GM12875 (cell line): ENCODE measurements around the gene RAB6A.
A peak's percentile ranks its signal among the peaks of the same experiment; 100 is the strongest.

Source experiments
- H3K4me3 ChIP-seq: one replicate; pipeline ENCODE4 v1.5.1; 2011; ENCODE audit warnings: low read depth, low read length, control low read depth
- TF ChIP-seq, protein P1 (sequence below): IDR thresholded peaks from 2 replicates; pipeline ENCODE4 v1.5.1; 2011; ENCODE audit warnings: low read depth, mild to moderate bottlenecking, control low read depth, inconsistent platforms, low read length, moderate library complexity, borderline replicate concordance; ENCODE audit not compliant: insufficient read depth

Gene RAB6A

DNA sequence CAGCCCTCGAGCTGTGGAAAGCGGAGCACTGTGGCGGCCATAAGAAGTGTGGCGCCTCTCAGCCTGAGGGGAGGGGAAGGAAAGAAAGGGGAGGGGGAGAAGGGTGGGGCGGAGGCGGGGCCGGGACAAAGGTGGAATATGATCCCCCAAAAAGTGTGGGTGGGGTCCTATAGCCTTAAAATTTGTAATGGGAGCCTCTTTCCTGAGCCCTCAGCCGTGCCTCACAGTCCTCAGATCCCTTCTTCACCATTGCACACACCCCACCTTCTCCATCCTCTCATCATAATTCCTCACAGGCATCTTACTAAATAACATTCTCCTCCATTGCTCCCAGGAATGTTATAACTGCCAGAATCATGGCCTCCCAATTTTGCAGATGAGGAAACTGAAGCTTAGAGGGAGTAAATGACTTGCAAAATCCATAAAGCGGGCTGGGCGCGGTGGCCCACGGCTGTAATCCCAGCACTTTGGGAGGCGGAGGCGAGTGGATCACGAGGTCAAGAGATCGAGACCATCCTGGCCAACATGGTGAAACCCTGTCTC lies 600 bp upstream of the RAB6A start:
- peak overlapping the region; percentile 43 for H3K4me3 ChIP-seq
- TF ChIP-seq, protein P1, sequence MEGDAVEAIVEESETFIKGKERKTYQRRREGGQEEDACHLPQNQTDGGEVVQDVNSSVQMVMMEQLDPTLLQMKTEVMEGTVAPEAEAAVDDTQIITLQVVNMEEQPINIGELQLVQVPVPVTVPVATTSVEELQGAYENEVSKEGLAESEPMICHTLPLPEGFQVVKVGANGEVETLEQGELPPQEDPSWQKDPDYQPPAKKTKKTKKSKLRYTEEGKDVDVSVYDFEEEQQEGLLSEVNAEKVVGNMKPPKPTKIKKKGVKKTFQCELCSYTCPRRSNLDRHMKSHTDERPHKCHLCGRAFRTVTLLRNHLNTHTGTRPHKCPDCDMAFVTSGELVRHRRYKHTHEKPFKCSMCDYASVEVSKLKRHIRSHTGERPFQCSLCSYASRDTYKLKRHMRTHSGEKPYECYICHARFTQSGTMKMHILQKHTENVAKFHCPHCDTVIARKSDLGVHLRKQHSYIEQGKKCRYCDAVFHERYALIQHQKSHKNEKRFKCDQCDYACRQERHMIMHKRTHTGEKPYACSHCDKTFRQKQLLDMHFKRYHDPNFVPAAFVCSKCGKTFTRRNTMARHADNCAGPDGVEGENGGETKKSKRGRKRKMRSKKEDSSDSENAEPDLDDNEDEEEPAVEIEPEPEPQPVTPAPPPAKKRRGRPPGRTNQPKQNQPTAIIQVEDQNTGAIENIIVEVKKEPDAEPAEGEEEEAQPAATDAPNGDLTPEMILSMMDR = no peak

DNA sequence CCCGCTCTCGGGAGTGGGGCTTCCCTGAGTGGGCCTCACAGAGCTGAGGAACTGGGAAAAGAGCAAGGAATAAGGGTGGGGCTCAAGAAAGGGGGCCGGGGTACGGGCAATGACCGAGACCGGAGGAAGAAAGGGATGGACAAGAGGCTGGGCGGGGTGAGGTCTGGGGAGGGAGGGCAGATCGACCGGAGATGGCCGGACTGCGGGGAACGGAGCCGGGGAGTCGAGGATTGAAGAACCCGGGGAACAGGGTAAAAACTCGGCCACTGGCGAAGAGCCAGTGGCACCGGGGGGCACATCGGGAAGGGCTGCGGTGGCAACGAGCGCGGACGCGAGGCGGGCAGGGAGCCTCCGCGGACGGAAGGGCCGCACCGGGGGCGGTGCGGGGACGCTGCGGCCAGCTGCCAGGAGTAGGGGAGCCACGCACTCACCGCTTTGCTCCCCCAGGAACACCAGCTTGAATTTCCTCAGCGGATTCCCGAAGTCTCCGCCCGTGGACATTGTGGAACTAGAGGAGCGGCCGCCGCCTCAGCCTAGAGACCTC lies 667 bp downstream of the RAB6A start:
- peak overlapping the region; percentile 86 for H3K4me3 ChIP-seq
- TF ChIP-seq, protein P1 = no peak

DNA sequence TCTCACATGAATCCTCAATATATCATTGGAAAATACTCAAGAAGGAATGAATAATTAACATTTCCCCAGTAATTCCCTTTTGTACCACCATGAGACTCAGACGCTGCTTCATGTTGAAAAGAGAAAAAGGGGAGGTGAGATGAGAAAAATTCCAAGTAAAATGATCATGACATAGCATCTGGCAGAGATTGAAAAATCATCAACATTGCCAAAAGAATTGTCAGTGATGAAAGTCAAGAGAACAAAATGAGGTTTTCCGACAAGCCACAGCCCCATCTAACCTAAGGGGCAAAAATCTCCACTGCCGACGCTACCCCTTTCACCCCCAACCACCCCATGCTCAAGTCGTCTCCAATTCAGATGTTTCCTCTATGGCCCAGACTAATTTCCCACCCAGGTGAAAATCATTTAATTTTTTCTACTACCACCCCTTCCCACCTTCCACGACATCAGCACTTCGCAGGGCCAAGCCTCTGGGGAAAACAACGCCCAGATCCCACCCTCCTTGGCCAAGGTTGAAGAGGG lies 1.2 kb downstream of the RAB6A start:
- TF ChIP-seq, protein P1 = no peak
- H3K4me3 ChIP-seq = peak overlapping the region; percentile 86

DNA sequence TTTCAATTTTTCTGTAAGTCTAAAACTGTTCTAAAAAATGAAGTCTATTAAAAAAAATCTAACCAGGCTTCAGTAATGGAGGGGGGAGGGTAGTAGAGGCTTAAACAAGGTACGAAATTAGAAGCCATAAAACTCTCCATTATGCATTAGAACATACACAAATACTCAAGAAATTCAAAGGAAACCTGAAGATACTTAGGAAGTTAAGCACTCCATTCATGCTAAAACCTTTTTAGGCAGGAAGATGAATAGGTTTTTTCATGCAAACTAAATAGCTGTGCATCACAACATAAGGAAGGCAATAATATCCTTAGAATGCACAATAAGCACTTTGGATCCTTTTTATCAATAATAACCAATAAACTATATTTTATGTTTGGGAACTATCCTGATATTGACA lies 2.4 kb downstream of the RAB6A start:
- no peak overlapping the region for H3K4me3 ChIP-seq
- TF ChIP-seq, protein P1 = no peak

DNA sequence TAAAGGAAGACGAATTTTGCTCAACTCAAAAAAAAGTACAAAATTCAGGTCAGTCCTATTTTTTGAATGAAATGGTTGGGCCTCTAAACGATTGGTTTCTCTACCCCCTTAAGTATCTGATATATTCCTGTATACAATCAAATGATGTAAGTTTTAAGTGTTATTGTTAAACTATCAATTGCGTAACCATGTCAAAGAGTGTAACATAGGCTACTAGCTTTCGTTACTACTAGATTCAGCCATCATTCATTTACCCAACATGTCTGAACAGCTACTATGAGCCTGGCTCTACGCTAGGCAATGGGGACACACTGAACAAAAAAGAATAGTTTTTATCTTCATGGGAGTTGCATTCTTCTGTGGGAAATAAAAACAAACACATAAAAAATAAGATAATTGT lies 3.3 kb downstream of the RAB6A start:
- no peak overlapping the region for H3K4me3 ChIP-seq
- TF ChIP-seq, protein P1 = no peak

DNA sequence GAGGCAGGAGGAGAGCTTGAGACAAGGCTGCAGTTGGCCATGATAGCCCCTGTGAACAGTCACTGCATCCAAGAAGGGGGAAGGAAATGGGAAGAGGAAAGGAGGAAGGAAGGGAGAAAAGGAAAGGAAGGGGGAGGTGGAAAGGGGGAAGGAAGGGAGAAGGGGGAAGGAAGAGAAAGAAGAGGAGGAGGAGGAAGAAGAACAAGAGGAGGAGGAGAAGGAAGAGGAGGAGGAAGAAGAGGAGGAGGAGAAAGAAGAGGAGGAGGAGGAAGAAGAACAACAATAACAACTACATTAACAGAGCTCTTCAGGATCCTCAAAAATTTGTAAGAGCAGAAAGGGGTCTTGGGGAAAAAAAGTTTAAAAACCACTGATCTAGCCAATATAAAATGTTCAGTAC lies 5.2 kb downstream of the RAB6A start:
- H3K4me3 ChIP-seq = no peak overlapping the region
- TF ChIP-seq, protein P1 = no peak

DNA sequence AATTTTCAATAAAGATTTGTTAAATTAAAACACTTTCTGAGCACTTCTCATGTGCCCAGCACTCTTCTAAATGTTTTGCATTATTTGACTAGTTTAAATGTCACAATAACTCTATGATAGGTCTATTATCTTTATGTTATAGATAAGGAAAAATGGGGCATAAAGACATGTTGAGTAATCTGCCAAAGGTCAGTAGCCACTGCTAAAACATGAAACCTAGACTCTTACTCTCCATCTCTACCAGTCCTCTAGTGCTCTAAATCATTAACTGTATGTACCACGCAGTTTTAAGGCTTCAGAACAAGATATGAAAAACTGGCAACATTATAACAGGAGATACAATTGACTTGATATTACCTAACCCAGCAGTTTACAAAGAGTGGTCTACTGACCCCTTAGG lies 6.9 kb downstream of the RAB6A start:
- no peak overlapping the region for H3K4me3 ChIP-seq
- TF ChIP-seq, protein P1 = no peak
